GM15510 (cell line): ENCODE data around the gene SCAI.

Source experiments
- POLR2A ChIP-seq: IDR thresholded peaks from 3 replicates; pipeline ENCODE4 v1.6.1; 2011; ENCODE audit warnings: borderline replicate concordance; ENCODE audit not compliant: insufficient read length; ENCODE audit errors: extremely low read depth

Gene SCAI

GRCh38 chr9:124940894-124941678, 202.2 kb downstream of the SCAI start, which contains the start of gene GOLGA1:
Gene GOLGA1, minus strand, starts transcription at chr9:124941083. Its CDS starts 2,372 bp downstream, at chr9:124938711.
- peak; percentile 89 for TF ChIP-seq POLR2A

- TF ChIP-seq POLR2A = no peak
Observed at GRCh38 chr9:124940521-124940893, 202.8 kb downstream of the SCAI start.

- TF ChIP-seq POLR2A = no peak
Observed at GRCh38 chr9:124939944-124940343, 203.4 kb downstream of the SCAI start.

GRCh38 chr9:124934290-124934689, 209.0 kb downstream of the SCAI start:
- TF ChIP-seq POLR2A = no peak

- TF ChIP-seq POLR2A = no peak
Observed at GRCh38 chr9:124932333-124932732, 211.0 kb downstream of the SCAI start.

GRCh38 chr9:124929464-124929863, 213.9 kb downstream of the SCAI start:
- no peak for TF ChIP-seq POLR2A

GRCh38 chr9:124928116-124928515, 215.2 kb downstream of the SCAI start:
- no peak for TF ChIP-seq POLR2A

- no peak for TF ChIP-seq POLR2A
Observed at GRCh38 chr9:124914753-124915405, 228.4 kb downstream of the SCAI start.

GRCh38 chr9:124913378-124913777, 229.9 kb downstream of the SCAI start:
- TF ChIP-seq POLR2A = no peak

- TF ChIP-seq POLR2A = no peak
Observed at GRCh38 chr9:124911766-124912165, 231.6 kb downstream of the SCAI start.

GRCh38 chr9:124908098-124908497, 235.2 kb downstream of the SCAI start:
- no peak for TF ChIP-seq POLR2A

- TF ChIP-seq POLR2A = no peak
Observed at GRCh38 chr9:124906966-124907365, 236.4 kb downstream of the SCAI start.

- no peak for TF ChIP-seq POLR2A
Observed at GRCh38 chr9:124899845-124900244, 243.5 kb downstream of the SCAI start.

- no peak for TF ChIP-seq POLR2A
Observed at GRCh38 chr9:124897570-124898460, 245.5 kb downstream of the SCAI start.

- TF ChIP-seq POLR2A = no peak
Observed at GRCh38 chr9:124894741-124895170, 248.6 kb downstream of the SCAI start.

GRCh38 chr9:124894035-124894740, 249.1 kb downstream of the SCAI start:
- TF ChIP-seq POLR2A = no peak
